ENCODE measurements around the gene HJV.
"Not testable (repeated sequence)": the region's sequence is repeated elsewhere in the genome, so short reads cannot be mapped to it uniquely, and the experiment has no call there.

Gene HJV

GRCh38 chr1:146021622-146022402 is at the start of gene HJV:
TSS of gene HJV (minus strand) at chr1:146021735. CDS start at chr1:146020231, 1,504 bp downstream.
- no peak for DNase-seq

GRCh38 chr1:146059148-146059547 is 37.6 kb upstream of the HJV start:
- not testable (repeated sequence) for DNase-seq

- DNase-seq, result peak; percentile 87 to 88
These were observed 30.5 kb upstream of the HJV start for GRCh38 chr1:146051852-146052676.

- DNase-seq, result no peak
These were observed 29.9 kb upstream of the HJV start for GRCh38 chr1:146051452-146051851.

GRCh38 chr1:146050652-146050963 is 29.1 kb upstream of the HJV start:
- DNase-seq, result not testable (repeated sequence)

- DNase-seq, result not testable (repeated sequence)
These were observed 28.5 kb upstream of the HJV start for GRCh38 chr1:146049866-146050651.

GRCh38 chr1:146049436-146049835 is 27.9 kb upstream of the HJV start:
- DNase-seq, result peak; percentile 39 to 48

GRCh38 chr1:146048514-146049115 is 27.1 kb upstream of the HJV start:
- not testable (repeated sequence) for DNase-seq

GRCh38 chr1:146046664-146047063 is 25.1 kb upstream of the HJV start:
- DNase-seq, result no peak

- no peak for DNase-seq
These were observed 18.3 kb upstream of the HJV start for GRCh38 chr1:146039844-146040194.

- peak; percentile 89 to 91 for DNase-seq
These were observed 15.6 kb upstream of the HJV start for GRCh38 chr1:146036965-146037646.

GRCh38 chr1:146036241-146036964 is 14.9 kb upstream of the HJV start:
- no peak for DNase-seq

- no peak for DNase-seq
These were observed 13.5 kb upstream of the HJV start for GRCh38 chr1:146035048-146035423.

- DNase-seq, result no peak
These were observed 11.2 kb upstream of the HJV start for GRCh38 chr1:146032631-146033219.

GRCh38 chr1:146031476-146031875 is 9.9 kb upstream of the HJV start:
- no peak for DNase-seq

GRCh38 chr1:146029117-146029516 is 7.6 kb upstream of the HJV start:
- no peak for DNase-seq

GRCh38 chr1:146026650-146027049 is 5.1 kb upstream of the HJV start:
- not testable (repeated sequence) for DNase-seq

GRCh38 chr1:146025787-146026495 is 4.4 kb upstream of the HJV start:
- not testable (repeated sequence) for DNase-seq

- no peak for DNase-seq
These were observed 1.0 kb upstream of the HJV start for GRCh38 chr1:146022403-146023127.

- no peak for DNase-seq
These were observed 487 bp downstream of the HJV start for GRCh38 chr1:146021050-146021445.

All from activated T-cell treated with anti-CD3 and anti-CD28 coated beads, Interleukin-2, amount 50 U/mL, for 48 hours (primary cell).